ENCODE measurements around the gene UBE3B. TPM values are rescaled to one million over a fixed set of nuclear protein-coding genes. Genes with fewer than 3 reads are reported as not detected.

Gene UBE3B
- total RNA-seq, 1 experiment from 2014 or later = 29.3 TPM

DNA sequence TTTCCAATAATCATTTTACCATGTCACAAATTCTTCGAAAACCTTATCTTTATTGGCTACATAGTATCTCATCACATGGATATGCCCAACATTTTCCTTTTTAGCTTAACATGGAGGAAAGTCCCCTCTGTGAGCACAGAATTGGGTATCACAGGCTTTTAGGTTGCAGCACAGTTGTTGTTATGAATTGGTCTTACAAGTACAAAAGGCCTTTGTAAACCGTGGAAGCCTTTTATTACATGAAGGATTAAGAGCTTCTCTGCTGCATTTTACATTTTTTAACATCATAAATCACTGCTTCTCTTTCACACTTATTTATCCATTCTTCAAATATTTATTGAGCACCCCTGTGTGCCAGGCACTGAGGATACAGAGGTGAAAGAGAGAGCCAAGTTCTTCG is 26.2 kb downstream of the UBE3B start:
- ATAC-seq = no peak
- Mint-ChIP-seq H3K9me3 (no peaks in the 10 kb centered on the region), H3K27ac (no peak overlapping the region), H3K36me3 (peaks cover 48% of the 10 kb centered on the region), H3K4me3 (no peak overlapping the region), H3K4me1 (no peaks in the 10 kb centered on the region), H3K27me3 (ENCODE audit: low read depth) (no peaks in the 10 kb centered on the region)
- ChIA-PET POLR2A (no interaction called here), CTCF (no interaction called here)
- no peak for DNase-seq (ENCODE audit: low spot score)
- TF ChIP-seq, protein P1, sequence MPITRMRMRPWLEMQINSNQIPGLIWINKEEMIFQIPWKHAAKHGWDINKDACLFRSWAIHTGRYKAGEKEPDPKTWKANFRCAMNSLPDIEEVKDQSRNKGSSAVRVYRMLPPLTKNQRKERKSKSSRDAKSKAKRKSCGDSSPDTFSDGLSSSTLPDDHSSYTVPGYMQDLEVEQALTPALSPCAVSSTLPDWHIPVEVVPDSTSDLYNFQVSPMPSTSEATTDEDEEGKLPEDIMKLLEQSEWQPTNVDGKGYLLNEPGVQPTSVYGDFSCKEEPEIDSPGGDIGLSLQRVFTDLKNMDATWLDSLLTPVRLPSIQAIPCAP (CRISPR knock-in tag; IDR thresholded peaks at IDR 0.05) = no peak
- TF ChIP-seq, protein P2, sequence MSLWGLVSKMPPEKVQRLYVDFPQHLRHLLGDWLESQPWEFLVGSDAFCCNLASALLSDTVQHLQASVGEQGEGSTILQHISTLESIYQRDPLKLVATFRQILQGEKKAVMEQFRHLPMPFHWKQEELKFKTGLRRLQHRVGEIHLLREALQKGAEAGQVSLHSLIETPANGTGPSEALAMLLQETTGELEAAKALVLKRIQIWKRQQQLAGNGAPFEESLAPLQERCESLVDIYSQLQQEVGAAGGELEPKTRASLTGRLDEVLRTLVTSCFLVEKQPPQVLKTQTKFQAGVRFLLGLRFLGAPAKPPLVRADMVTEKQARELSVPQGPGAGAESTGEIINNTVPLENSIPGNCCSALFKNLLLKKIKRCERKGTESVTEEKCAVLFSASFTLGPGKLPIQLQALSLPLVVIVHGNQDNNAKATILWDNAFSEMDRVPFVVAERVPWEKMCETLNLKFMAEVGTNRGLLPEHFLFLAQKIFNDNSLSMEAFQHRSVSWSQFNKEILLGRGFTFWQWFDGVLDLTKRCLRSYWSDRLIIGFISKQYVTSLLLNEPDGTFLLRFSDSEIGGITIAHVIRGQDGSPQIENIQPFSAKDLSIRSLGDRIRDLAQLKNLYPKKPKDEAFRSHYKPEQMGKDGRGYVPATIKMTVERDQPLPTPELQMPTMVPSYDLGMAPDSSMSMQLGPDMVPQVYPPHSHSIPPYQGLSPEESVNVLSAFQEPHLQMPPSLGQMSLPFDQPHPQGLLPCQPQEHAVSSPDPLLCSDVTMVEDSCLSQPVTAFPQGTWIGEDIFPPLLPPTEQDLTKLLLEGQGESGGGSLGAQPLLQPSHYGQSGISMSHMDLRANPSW (CRISPR knock-in tag; conservative IDR thresholded peaks at IDR 0.05; ENCODE audit: low read depth) = no peak
- TF ChIP-seq SP1 (CRISPR knock-in tag; conservative IDR thresholded peaks at IDR 0.05) = no peak

DNA sequence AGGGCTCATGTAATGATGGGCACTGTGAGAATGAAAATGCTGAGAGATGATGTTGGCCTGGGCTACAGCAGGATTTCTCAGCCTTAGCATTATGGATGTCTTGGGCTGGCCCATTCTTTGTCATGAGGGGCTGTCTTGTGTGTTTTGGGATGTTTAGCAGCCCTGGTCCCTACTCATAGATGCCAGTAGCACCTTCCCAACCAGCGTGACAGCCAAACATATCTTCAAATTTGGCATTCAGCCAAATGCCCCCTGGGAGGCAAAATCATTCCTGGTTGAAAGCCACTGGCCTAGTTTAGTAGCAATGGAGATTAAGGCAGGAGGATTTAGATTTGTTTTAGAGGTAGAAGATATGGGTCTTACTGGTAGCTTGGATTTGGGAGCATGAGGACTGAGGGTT is 26.6 kb downstream of the UBE3B start:
- Mint-ChIP-seq H3K4me1 (no peaks in the 10 kb centered on the region), H3K27ac (no peak overlapping the region), H3K9me3 (no peaks in the 10 kb centered on the region), H3K36me3 (peaks cover 50% of the 10 kb centered on the region), H3K4me3 (no peak overlapping the region), H3K27me3 (ENCODE audit: low read depth) (no peaks in the 10 kb centered on the region)
- ChIA-PET POLR2A (interaction anchor here (0.6 kb wide), 1 partner anchor 873 kb away, joined by 3 read pairs; no protein-coding TSS in a partner anchor), CTCF (no interaction called here)
- ATAC-seq (no peak), DNase-seq (ENCODE audit: low spot score) (no peak)
- TF ChIP-seq SOX15 (CRISPR knock-in tag; IDR thresholded peaks at IDR 0.05) (no peak), NR2C2 (CRISPR knock-in tag; IDR thresholded peaks at IDR 0.05) (no peak), SMAD3 (CRISPR knock-in tag; IDR thresholded peaks at IDR 0.05; ENCODE audit: borderline replicate concordance) (no peak), ZNF219 (CRISPR knock-in tag; IDR thresholded peaks at IDR 0.05; ENCODE audit: borderline replicate concordance) (no peak), FOXK1 (CRISPR knock-in tag; IDR thresholded peaks at IDR 0.05) (no peak), JUN (CRISPR knock-in tag; IDR thresholded peaks at IDR 0.05) (no peak)
- TF ChIP-seq, protein P3, sequence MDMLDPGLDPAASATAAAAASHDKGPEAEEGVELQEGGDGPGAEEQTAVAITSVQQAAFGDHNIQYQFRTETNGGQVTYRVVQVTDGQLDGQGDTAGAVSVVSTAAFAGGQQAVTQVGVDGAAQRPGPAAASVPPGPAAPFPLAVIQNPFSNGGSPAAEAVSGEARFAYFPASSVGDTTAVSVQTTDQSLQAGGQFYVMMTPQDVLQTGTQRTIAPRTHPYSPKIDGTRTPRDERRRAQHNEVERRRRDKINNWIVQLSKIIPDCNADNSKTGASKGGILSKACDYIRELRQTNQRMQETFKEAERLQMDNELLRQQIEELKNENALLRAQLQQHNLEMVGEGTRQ (CRISPR knock-in tag; IDR thresholded peaks at IDR 0.05) = no peak
- TF ChIP-seq, protein P4, sequence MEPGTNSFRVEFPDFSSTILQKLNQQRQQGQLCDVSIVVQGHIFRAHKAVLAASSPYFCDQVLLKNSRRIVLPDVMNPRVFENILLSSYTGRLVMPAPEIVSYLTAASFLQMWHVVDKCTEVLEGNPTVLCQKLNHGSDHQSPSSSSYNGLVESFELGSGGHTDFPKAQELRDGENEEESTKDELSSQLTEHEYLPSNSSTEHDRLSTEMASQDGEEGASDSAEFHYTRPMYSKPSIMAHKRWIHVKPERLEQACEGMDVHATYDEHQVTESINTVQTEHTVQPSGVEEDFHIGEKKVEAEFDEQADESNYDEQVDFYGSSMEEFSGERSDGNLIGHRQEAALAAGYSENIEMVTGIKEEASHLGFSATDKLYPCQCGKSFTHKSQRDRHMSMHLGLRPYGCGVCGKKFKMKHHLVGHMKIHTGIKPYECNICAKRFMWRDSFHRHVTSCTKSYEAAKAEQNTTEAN (CRISPR knock-in tag; IDR thresholded peaks at IDR 0.05) = no peak
- TF ChIP-seq, protein P2 (CRISPR knock-in tag; conservative IDR thresholded peaks at IDR 0.05; ENCODE audit: low read depth) = no peak

DNA sequence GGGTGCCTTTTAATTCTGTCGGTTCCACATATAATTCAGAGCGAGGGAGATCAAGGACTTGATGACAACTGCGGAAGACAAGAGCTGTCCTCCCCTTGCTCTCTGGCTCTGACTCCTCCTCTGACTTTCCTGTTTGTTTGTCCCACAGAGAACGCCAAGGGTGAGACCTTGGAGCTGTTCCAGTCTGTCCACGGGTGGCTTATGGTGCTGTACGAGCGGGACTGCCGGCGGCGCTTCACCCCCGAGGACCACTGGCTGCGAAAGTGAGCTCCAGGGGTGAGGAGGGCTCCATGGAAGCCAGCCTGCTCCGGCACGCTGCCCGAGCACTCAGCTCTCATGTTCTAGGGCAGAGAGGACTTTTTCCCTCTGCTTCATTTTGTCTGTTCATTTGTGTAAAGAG is 32.8 kb downstream of the UBE3B start:
- ChIA-PET POLR2A (no interaction called here), CTCF (interaction anchor here (0.8 to 1.3 kb wide), 2 partner anchors 9 to 82 kb away, joined by 3 to 4 read pairs; no protein-coding TSS in a partner anchor)
- ATAC-seq (no peak), DNase-seq (ENCODE audit: low spot score) (no peak)
- Mint-ChIP-seq H3K4me3 (no peak overlapping the region), H3K4me1 (no peaks in the 10 kb centered on the region), H3K9me3 (no peaks in the 10 kb centered on the region), H3K27me3 (ENCODE audit: low read depth) (no peaks in the 10 kb centered on the region), H3K36me3 (peaks cover 41% of the 10 kb centered on the region), H3K27ac (no peak overlapping the region)
- TF ChIP-seq, protein P5, sequence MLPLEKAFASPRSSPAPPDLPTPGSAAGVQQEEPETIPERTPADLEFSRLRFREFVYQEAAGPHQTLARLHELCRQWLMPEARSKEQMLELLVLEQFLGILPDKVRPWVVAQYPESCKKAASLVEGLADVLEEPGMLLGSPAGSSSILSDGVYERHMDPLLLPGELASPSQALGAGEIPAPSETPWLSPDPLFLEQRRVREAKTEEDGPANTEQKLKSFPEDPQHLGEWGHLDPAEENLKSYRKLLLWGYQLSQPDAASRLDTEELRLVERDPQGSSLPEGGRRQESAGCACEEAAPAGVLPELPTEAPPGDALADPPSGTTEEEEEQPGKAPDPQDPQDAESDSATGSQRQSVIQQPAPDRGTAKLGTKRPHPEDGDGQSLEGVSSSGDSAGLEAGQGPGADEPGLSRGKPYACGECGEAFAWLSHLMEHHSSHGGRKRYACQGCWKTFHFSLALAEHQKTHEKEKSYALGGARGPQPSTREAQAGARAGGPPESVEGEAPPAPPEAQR (CRISPR knock-in tag; IDR thresholded peaks at IDR 0.05) = no peak
- TF ChIP-seq ZNF416 (CRISPR knock-in tag; IDR thresholded peaks at IDR 0.05) (no peak), NFATC4 (CRISPR knock-in tag; IDR thresholded peaks at IDR 0.05) (no peak), ATF1 (CRISPR knock-in tag; IDR thresholded peaks at IDR 0.05) (no peak), PRRX2 (CRISPR knock-in tag; IDR thresholded peaks at IDR 0.05) (no peak), ESRRA (CRISPR knock-in tag; IDR thresholded peaks at IDR 0.05; ENCODE audit: borderline replicate concordance) (no peak)
- TF ChIP-seq, protein P6, sequence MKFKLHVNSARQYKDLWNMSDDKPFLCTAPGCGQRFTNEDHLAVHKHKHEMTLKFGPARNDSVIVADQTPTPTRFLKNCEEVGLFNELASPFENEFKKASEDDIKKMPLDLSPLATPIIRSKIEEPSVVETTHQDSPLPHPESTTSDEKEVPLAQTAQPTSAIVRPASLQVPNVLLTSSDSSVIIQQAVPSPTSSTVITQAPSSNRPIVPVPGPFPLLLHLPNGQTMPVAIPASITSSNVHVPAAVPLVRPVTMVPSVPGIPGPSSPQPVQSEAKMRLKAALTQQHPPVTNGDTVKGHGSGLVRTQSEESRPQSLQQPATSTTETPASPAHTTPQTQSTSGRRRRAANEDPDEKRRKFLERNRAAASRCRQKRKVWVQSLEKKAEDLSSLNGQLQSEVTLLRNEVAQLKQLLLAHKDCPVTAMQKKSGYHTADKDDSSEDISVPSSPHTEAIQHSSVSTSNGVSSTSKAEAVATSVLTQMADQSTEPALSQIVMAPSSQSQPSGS (CRISPR knock-in tag; IDR thresholded peaks at IDR 0.05; ENCODE audit: borderline replicate concordance, low read depth) = no peak
- TF ChIP-seq, protein P7, sequence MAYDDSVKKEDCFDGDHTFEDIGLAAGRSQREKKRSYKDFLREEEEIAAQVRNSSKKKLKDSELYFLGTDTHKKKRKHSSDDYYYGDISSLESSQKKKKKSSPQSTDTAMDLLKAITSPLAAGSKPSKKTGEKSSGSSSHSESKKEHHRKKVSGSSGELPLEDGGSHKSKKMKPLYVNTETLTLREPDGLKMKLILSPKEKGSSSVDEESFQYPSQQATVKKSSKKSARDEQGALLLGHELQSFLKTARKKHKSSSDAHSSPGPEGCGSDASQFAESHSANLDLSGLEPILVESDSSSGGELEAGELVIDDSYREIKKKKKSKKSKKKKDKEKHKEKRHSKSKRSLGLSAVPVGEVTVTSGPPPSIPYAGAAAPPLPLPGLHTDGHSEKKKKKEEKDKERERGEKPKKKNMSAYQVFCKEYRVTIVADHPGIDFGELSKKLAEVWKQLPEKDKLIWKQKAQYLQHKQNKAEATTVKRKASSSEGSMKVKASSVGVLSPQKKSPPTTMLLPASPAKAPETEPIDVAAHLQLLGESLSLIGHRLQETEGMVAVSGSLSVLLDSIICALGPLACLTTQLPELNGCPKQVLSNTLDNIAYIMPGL (CRISPR knock-in tag; IDR thresholded peaks at IDR 0.05) = no peak
